ENCODE data around the gene RBM47. TPM values are rescaled to one million over a fixed set of nuclear protein-coding genes. Genes with fewer than 3 reads are reported as not detected.

The RBM47 gene
- total and polyA plus RNA-seq, 2 donors (not counting 1 experiment from before 2014, with no cell fraction given), result 0.14 to 1.8 TPM

DNA sequence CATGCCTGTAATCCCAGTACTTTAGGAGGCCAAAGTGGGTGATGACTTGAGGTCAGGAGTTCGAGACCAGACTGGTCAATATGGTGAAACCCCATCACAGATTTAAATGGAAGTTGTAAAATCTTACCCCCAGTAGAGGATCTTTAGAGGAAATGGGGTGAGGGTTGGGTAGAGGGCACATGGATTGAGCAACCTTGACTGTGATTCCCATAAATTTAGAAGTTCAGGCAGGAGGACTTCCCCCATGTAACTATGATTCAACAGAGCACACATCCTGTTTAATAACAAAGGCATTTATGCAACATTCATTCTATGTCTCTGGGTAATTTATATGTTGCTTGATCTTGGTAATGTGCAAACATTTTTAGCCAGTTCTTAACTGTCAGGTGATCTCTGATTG is 143.1 kb downstream of the RBM47 start:
- no peaks in the 10 kb centered on the region for H3K9me3 ChIP-seq (ENCODE audit: control insufficient read depth, insufficient read depth, low read depth, low read length)
- H3K27ac ChIP-seq (ENCODE audit: insufficient read depth, low read length), result no peak overlapping the region
- H3K9ac ChIP-seq (ENCODE audit: insufficient read depth, low read length), result no peak overlapping the region
- H3K4me1 ChIP-seq (ENCODE audit: control insufficient read depth, extremely low read depth, insufficient read depth, low read length), result no peaks in the 10 kb centered on the region
- H3K4me3 ChIP-seq (replicated peaks in 1 of 4; ENCODE audit: control extremely low read depth in 1 of 4, insufficient read depth in 1 of 4, low read depth in 3 of 4, low read length in 4 of 4), result no peak overlapping the region
- no peaks in the 10 kb centered on the region for H4K20me1 ChIP-seq (ENCODE audit: control insufficient read depth, extremely low read depth, insufficient read depth, low read length)
- H3K36me3 ChIP-seq (ENCODE audit: control insufficient read depth, insufficient read depth, low read length), result no peaks in the 10 kb centered on the region
- peak; percentile 40 to 50 for DNase-seq (ENCODE audit: low read depth in 2 of 2)
- no peaks in the 10 kb centered on the region for H3K27me3 ChIP-seq (ENCODE audit: control insufficient read depth, insufficient read depth, low read length)
- H3K79me2 ChIP-seq (ENCODE audit: control insufficient read depth, insufficient read depth, low read length), result no peaks in the 10 kb centered on the region
- no peak overlapping the region for H2AFZ ChIP-seq (ENCODE audit: low read length)
- TF ChIP-seq, protein P1, sequence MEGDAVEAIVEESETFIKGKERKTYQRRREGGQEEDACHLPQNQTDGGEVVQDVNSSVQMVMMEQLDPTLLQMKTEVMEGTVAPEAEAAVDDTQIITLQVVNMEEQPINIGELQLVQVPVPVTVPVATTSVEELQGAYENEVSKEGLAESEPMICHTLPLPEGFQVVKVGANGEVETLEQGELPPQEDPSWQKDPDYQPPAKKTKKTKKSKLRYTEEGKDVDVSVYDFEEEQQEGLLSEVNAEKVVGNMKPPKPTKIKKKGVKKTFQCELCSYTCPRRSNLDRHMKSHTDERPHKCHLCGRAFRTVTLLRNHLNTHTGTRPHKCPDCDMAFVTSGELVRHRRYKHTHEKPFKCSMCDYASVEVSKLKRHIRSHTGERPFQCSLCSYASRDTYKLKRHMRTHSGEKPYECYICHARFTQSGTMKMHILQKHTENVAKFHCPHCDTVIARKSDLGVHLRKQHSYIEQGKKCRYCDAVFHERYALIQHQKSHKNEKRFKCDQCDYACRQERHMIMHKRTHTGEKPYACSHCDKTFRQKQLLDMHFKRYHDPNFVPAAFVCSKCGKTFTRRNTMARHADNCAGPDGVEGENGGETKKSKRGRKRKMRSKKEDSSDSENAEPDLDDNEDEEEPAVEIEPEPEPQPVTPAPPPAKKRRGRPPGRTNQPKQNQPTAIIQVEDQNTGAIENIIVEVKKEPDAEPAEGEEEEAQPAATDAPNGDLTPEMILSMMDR (conservative IDR thresholded peaks at IDR 0.05 in 1 of 2, IDR thresholded peaks at IDR 0.05 in 1 of 2; ENCODE audit: low read depth in 1 of 2, low read length in 2 of 2), result no peak
- no peak for TF ChIP-seq EZH2 (IDR thresholded peaks at IDR 0.05; ENCODE audit: low read length, missing control alignments)
- no peak overlapping the region for H3K4me2 ChIP-seq (ENCODE audit: extremely low read depth, insufficient read depth, low read length)

DNA sequence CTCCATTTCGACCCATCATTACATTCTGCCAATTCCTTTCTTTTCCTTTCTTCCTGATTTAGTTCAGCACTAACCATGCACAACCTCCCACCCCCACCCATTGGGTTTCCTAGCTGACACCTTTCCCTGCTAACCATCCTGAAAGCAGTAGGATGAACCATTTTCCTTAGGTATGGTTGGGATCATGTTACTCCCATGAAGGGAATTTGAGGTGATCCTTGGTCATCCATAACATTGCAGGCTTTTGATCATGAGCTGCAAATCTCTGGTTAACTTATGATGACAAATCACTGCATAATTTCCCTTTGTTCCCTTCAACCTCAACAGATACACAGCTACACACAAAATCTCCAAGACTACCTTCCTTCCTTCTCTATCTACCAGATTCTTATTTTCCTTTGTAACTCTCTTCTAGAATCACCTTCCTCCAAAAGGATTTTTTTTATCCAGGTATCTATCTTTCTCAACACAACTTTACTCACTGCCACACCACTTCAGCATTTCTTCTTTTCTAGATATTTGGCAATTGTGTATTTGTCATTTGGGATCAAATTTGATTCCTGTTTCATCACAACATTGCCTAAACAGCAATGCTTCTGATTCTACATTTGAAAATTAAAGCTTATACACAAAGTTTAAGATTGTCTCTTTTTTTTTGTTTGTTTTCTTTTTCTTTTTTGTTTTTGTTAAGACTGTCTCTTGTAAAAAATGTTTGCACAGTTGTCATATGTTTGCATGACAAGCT is 145.1 kb downstream of the RBM47 start:
- DNase-seq (ENCODE audit: low read depth in 2 of 2), result peak in 1 of 2 donors; percentile 33
- H3K9me3 ChIP-seq (ENCODE audit: control insufficient read depth, insufficient read depth, low read depth, low read length), result no peaks in the 10 kb centered on the region
- H3K4me1 ChIP-seq (ENCODE audit: control insufficient read depth, extremely low read depth, insufficient read depth, low read length), result no peaks in the 10 kb centered on the region
- H3K27ac ChIP-seq (ENCODE audit: insufficient read depth, low read length), result no peak overlapping the region
- H3K4me3 ChIP-seq (replicated peaks in 1 of 4; ENCODE audit: control extremely low read depth in 1 of 4, insufficient read depth in 1 of 4, low read depth in 3 of 4, low read length in 4 of 4), result no peak overlapping the region
- H3K36me3 ChIP-seq (ENCODE audit: control insufficient read depth, insufficient read depth, low read length), result no peaks in the 10 kb centered on the region
- no peaks in the 10 kb centered on the region for H3K27me3 ChIP-seq (ENCODE audit: control insufficient read depth, insufficient read depth, low read length)
- no peaks in the 10 kb centered on the region for H3K79me2 ChIP-seq (ENCODE audit: control insufficient read depth, insufficient read depth, low read length)
- TF ChIP-seq, protein P1 (conservative IDR thresholded peaks at IDR 0.05 in 1 of 2, IDR thresholded peaks at IDR 0.05 in 1 of 2; ENCODE audit: low read depth in 1 of 2, low read length in 2 of 2), result no peak
- H4K20me1 ChIP-seq (ENCODE audit: control insufficient read depth, extremely low read depth, insufficient read depth, low read length), result no peaks in the 10 kb centered on the region
- no peak overlapping the region for H2AFZ ChIP-seq (ENCODE audit: low read length)
- no peak overlapping the region for H3K4me2 ChIP-seq (ENCODE audit: extremely low read depth, insufficient read depth, low read length)
- H3K9ac ChIP-seq (ENCODE audit: insufficient read depth, low read length), result no peak overlapping the region

DNA sequence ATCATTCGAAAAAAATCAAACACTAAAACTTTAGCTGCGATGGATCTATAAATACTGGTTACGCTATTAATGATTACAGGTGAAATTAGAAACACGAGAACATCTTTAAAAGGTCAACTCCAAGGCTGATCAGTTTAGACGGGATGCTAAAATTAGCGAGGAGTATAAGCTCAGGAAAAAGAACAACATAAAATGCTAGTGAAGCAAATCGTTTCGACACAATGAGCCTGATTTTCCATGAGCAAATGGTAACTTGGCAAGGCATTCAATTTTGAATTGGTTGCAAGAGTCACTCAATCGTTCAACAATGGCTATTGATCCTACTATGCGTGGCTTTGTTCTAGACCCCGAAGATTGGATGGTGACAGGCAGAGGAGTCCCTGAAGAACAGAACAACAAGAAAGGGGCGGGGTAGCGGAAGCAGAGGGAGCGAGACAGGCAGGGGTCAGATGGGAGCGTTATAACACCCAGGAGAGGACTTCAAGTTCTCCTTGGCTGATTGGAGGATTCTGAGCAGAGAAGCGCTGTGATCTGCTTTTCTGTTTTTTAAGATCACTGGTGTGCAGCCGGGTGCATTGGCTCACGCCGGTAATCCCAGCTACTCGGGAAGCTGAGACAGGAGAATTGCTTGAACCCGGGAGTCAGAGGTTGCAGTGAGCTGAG is 146.5 kb downstream of the RBM47 start:
- TF ChIP-seq, protein P1 (conservative IDR thresholded peaks at IDR 0.05 in 1 of 2, IDR thresholded peaks at IDR 0.05 in 1 of 2; ENCODE audit: low read depth in 1 of 2, low read length in 2 of 2), result no peak
- no peak for TF ChIP-seq EZH2 (IDR thresholded peaks at IDR 0.05; ENCODE audit: low read length, missing control alignments)
- peak in 1 of 2 donors; percentile 6 for DNase-seq (ENCODE audit: low read depth in 2 of 2)
- Histone ChIP-seq H3K36me3 (ENCODE audit: control insufficient read depth, insufficient read depth, low read length) (no peaks in the 10 kb centered on the region), H3K27ac (ENCODE audit: insufficient read depth, low read length) (no peak overlapping the region), H3K9me3 (ENCODE audit: control insufficient read depth, insufficient read depth, low read depth, low read length) (no peaks in the 10 kb centered on the region), H3K4me1 (ENCODE audit: control insufficient read depth, extremely low read depth, insufficient read depth, low read length) (no peaks in the 10 kb centered on the region), H2AFZ (ENCODE audit: low read length) (no peak overlapping the region), H3K9ac (ENCODE audit: insufficient read depth, low read length) (no peak overlapping the region), H3K4me3 (replicated peaks in 1 of 4; ENCODE audit: control extremely low read depth in 1 of 4, insufficient read depth in 1 of 4, low read depth in 3 of 4, low read length in 4 of 4) (no peak overlapping the region), H4K20me1 (ENCODE audit: control insufficient read depth, extremely low read depth, insufficient read depth, low read length) (no peaks in the 10 kb centered on the region), H3K27me3 (ENCODE audit: control insufficient read depth, insufficient read depth, low read length) (no peaks in the 10 kb centered on the region), H3K79me2 (ENCODE audit: control insufficient read depth, insufficient read depth, low read length) (no peaks in the 10 kb centered on the region), H3K4me2 (ENCODE audit: extremely low read depth, insufficient read depth, low read length) (no peak overlapping the region)
